Measurements from ENCODE around the gene GRM8. TPM values are rescaled to one million over a fixed set of nuclear protein-coding genes. Genes with fewer than 3 reads are reported as not detected.

Gene GRM8
- total RNA-seq, 1 experiment from 2014 or later: not detected

DNA sequence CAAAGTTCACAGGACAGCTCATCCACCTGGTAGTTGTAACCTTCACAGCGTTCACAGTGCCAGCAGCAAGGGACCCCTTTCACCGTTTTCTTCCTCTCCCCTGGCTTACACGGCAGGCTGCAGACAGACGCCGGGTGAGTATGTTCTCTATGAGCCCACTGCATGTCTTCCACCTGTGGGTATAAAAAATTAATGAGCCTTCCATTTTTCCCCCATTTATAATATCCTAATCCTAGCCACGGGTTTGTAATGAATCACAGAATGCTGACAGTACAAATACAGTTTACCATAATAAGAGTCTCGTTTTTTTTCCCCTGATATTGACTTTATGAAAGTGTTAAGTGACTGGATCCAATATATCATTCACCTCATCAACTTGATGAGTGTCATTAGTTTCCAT, 719.0 kb downstream of the GRM8 start:
- DNase-seq (ENCODE audit: low read depth): no peak

DNA sequence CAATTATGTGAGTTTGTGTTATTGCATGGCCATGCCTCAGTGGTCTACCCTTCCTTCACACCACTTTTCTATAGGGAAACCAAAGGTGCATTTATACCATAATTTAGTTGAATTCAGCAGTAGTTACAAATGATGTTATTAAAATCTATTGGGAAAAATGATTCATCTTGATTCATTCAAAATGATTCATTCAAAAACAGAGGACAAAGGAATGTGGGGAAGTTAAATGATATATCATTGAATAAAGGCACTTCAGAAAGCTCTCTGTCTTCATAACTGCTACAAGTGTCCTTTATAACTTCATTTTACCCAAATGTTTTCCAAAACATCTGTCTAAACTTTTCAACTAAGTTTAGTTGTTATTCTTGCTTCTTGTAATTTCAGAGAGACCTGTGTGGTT, 722.9 kb downstream of the GRM8 start:
- DNase-seq (ENCODE audit: low read depth): no peak

DNA sequence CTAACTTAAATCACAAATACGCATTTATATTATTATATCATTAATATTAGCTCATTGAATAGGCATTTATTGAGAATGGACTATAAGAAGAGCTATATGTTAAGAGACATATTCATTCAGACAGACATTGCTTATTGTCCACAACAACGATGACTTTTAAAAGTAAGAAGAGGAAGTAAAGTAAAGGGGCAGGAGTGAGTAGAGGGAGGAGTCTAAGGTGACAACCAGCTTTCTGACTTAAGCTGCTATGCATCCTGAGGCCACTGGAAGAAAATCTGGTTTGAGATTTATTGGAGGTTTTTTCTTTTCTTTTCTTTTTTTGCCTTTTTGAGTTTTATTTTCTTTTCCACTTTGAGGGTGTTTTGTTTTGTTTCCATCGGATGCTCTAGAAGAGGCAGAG, 723.5 kb downstream of the GRM8 start:
- no peak for DNase-seq (ENCODE audit: low read depth)

DNA sequence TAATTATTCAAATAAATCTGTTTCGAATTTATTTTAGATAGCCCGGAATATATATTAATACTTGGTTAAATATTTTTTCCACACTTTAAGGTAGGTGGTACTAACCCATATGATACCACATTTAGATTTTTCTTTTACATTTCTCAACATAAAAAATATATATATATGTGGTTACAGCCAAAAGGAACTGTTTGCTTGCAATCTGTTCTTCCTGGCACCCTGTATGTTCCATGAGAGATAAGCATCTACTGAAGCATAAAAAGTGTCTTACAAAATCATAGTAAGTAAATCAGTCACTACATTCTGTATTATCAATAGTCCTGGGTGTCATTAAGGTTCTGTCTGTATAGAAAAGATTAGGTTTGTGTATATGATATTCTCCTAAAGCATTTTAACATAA, 726.8 kb downstream of the GRM8 start:
- no peak for DNase-seq (ENCODE audit: low read depth)

DNA sequence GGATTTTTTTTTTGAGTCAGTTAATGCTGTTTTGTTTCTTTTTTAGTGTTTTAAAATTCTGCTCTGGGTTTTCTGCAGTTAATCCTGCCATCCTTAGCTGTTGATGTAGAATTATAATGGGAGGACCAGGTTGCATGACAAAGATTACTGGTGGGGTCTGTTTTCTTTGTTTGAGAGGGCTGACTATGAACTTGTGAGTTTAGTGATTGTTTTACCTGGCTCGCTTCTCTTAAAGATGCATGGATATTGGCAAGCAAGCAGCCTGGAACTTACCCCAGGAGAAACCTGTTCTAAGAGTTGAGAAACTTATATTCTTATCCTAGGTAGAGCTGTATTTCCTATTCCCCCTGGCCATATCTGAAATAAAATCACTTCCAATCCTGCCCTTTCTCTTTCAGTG, 727.8 kb downstream of the GRM8 start:
- DNase-seq (ENCODE audit: low read depth): no peak

DNA sequence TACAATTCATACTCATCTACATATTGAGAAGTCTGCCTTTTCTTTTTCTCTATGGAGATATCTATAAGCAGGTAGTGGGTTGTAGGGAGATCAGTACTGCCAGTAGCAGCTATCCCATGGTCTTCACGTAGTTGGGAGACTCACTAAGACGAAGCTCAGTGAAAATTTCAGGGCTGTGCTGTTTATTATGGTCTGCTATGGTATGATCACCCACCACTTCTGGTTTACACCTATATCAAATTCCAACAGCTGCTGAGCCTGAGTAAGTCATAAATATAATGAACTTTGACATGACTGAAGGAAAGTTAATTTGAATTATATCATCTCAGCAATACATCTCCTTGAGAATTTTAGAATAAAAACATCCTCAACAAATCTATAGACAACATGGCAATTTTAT, 741.7 kb downstream of the GRM8 start:
- DNase-seq (ENCODE audit: low read depth): no peak

DNA sequence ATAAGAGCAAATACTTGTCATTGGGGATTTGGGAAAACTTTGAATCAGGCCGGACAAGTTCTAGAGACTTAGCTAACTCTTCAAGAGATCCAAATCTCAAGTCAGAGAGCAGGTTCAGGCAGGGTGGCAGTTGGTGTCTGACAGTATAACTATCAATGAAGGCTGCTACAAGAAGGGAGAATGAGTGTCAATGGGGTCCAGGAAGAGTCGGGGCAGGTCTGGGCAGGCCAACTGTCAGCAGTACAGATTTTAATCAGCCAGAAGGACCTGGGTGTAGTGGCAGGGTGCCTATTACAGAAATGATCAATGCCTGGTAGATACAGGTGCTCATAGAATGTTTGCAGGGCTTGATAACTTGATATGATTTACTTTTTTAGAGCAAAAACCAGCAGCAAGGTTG, 751.1 kb downstream of the GRM8 start:
- DNase-seq (ENCODE audit: low read depth): no peak

DNA sequence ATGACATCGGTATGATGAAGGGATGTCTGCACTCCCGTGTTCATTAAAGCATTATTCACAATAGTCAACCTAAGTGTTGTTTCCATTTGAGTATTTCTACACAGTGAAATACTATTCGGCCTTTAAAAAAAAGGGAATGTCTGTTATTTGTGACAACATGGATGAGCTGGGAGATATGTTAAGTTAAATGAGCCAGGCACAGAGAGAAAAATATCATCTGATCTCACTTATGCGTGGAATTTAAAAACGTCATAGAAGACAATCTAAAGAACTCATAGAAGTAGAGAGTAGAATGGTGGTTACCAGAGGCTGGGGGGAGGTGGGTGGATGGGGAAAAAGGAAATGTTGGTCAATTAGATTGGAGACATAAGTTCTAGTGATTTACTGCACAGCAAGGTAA, 753.3 kb downstream of the GRM8 start:
- no peak for DNase-seq (ENCODE audit: low read depth)

DNA sequence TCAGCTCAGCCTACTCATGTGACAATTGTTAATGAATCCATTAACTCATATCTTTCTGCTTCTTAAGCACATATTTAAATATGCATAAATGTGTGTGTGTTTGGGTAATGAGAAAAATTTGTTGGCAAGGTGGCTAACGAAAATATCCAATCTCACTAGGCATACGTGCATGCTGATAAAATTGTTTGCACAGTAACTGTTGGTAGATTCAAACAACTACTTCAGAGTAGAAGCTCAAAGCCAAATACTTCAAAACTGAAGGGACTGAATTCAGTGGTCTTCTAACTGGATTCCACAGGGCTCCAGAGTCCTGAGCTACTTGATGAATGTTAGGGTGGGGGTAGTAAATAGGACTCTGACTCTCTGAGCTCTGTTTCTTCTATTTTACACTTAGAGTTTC, 757.0 kb downstream of the GRM8 start:
- DNase-seq (ENCODE audit: low read depth): no peak

DNA sequence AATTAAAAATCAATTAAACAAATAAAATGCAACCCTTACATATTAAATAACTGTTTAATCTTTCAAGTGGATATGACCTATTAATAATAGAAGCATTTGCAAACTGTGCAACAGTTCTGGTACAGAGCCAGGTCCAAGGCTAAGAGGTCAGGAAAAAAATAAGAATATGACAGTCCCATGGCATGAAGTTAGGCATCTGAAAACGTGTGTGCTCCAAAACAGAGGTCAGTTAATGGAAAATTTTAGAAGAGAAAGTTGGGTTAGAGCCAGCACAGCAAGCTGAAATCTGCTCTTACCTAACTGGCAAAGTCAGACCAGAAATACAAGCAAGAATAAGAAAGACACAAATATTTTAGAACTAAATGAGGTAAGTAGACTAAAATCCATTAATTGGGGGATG, 757.7 kb downstream of the GRM8 start:
- DNase-seq (ENCODE audit: low read depth): no peak

DNA sequence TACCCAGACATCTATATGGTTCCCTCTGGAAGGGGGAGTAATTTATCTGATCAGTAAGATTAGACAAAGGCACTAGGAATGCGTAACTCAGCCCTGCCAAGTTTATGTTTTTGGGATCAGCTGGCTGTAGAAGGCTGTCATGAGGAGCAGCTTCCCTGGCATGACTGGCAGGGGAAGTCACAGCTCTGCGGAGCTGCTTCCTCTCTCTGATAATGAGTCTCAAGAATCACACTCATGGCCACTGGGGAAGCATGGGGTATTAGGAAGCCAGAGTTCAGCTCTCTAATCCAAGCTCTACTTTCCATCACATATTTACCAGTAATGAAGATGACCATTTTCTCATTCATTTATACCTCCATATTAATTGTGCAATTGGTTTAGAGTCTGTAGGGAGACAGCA, 758.9 kb downstream of the GRM8 start:
- no peak for DNase-seq (ENCODE audit: low read depth)

DNA sequence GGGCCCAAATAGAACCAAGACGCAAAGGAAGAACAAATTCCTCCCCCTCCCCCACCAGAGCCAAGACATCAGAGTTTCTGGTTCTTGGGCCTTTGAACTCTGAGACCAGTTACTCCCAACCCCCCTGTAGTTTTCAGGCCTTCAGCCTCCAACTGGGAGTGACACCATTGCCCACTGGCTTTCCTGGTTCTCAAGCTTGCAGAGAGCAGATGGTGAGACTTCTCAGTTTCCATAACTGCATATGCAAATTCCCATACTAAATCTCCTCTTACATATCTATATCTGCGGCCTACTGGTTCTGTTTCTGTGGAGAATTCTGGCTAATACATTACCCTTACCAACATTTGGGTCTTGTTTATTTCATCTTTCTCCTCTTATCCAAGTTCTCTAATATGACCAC, 762.9 kb downstream of the GRM8 start:
- no peak for DNase-seq (ENCODE audit: low read depth)

DNA sequence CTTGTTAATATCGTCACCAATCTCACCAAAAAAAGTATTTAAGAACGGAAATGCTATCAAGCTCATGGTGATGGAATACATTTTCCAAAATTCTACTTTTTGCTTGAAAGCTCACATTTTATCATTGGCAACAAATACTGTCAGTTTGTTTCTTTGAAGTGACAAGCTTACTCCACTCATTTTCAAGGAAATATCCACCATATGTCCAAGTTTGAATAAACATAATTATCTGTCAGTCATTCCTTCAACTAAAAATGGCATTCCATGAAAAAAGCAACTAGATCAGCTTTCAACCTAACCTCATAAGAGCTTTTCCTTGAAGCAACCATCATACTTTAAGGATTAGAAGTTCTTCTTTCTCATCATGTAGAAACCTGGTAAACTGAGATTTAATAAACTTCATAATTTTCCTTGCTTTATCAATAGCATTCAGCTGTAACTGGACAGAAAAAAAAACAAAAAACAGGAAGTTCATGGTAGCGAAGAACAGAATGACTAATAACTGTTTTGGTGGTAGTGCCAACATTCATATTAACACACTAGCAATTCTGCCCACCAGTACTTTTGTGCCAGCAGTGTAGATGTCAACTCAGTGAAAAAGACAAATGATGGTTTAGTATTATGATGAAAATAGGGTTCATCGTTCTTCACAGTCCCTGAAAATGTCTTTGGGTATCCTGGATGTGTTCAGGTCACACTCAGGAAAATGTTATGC, 764.9 kb downstream of the GRM8 start:
- DNase-seq (ENCODE audit: low read depth): no peak

DNA sequence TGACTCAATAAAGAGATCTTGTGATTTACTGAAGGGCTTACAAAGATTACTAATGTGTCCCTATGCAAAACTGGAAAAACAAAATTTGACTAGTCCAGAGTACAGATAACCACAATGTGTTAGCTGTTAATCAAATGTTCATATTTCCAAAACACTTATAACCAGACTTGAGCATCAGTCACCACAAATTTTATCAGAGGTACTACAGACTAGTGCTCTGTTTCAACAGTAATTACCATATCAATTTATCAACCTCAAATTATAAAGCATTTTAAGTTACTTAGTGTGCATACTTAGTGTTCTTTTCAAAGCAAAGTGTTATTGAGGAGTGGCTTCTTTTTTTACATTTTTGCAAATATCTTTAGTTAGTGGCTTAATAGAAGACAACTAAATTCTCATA, 765.9 kb downstream of the GRM8 start:
- no peak for DNase-seq (ENCODE audit: low read depth)

DNA sequence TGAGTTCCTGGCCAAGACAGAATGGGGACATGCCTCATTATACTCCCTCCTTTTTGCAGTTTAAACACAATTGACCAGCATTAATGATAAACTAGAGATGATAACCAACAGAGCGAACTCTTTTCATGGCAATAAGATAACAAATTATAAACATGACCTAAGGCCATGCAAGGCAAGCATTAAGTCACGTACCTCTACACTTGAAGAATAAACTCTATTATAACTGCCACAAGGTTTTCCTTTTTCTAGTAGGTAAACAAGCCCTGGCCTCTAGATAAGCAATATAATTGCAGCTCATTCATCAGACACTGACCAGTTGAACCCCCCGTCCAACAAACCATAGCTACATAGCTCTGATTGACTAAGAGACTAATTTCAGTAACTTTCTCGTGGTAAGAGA, 767.0 kb downstream of the GRM8 start:
- no peak for DNase-seq (ENCODE audit: low read depth)

DNA sequence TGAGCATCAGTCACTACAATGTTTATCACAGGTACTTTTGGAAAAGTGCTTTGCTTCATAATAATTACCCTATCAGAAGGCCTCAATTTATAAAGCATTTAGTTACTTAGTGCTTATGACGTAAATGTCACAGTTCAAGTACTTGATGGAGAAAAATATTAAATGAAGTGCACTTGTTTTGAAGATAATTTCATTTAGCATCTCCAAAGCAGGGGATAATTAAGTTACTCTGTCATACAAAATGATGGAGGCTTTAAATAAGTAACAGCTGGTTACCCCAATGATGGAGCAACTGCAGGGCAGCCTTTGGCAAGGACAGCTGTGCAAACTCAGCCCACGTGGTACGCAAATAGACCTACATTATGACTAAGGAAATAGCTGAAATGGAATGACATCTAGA, 768.8 kb downstream of the GRM8 start:
- DNase-seq (ENCODE audit: low read depth): no peak

DNA sequence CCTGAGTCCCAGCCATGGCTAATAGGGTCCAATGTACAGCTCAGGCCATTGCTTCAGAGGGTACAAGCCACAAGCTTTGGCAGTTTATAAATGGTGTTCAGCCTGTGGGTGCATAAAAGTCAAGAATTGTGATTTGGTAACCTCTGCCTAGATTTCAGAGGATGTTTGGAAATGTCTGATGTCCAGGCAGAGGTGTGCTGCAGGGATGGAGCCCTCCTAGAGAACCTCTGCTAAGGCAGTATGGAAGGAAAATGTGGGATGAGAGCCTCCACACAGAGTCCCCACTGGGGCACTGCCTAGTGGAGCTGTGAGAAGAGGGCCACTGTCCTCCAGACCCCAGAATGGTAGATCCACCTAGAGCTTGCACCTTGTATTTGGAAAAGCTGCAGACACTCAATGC, 779.9 kb downstream of the GRM8 start:
- DNase-seq (ENCODE audit: low read depth): no peak

DNA sequence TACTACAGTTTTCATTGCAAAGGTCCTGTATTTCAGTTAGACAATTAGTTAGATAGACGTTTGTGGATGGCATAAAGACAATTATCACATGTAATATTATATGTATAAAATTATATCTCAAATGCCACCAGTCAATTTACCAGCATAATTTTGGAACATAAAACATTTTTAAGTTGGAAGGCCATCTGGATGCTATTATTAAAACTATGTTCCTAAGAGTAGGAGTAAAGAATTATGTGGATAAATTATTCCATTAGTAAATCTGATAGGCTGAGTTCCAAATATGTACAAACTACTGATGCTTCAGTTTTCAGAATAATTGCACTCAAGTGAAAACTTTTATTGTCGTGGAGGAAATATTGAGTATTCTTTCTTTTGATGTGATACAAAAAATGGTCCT, 790.3 kb downstream of the GRM8 start:
- no peak for DNase-seq (ENCODE audit: low read depth)

DNA sequence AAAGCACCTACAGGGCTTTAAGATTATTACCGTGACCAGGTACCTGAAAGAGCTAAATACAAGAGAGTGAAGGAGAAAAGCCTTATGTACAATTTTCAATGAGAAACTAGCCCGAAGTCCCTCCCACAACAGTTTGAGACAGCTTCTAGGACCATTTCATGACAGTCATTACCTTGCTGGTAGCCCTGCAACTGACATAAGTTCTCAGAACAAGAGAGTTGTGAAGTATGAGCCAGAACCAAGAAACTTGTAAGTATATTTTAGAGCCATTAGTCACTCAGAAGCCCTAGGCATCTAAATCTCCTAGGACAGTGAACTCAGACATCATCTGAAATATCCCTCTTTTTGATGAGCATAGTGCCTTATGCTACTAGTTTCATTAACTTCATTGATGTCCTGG, 792.1 kb downstream of the GRM8 start:
- no peak for DNase-seq (ENCODE audit: low read depth)

DNA sequence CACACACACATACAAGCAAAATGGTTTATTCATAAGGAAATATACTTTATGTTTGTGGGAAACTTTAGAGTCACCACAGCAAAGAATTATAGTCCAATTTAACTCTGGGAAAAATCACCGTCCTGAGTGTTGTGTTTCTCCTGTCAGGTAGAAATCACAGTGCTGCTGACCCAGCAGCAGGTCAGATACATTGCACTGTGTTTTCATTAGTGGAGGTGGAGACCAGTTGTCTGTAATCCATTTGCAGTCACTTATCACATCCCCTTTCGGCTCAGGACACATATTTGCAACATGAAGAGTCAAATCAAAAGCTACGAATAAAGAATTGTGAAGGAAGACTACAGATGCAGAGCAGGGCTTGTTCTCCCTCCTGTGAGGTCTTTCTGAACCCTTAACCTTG, 799.6 kb downstream of the GRM8 start:
- no peak for DNase-seq (ENCODE audit: low read depth)

DNA sequence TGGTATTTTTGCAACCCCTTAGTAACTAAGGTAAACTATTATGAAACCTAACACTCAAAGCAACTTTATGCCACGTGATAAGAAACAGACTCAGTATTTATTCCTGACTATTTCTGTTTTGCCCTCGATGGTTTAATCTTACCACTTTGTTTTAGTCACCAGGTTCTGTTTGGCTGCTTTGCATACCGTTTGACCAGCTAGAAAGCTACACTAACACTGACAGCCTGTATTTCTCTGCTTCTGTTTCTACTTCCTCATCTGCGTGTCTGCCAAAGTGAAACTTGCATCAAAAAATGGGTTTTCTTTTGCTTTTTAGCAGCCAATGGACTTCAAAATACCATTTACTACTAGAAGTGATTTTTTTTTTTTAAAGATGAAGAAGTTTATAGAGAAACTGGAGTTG, 802.5 kb downstream of the GRM8 start:
- no peak for DNase-seq (ENCODE audit: low read depth)

DNA sequence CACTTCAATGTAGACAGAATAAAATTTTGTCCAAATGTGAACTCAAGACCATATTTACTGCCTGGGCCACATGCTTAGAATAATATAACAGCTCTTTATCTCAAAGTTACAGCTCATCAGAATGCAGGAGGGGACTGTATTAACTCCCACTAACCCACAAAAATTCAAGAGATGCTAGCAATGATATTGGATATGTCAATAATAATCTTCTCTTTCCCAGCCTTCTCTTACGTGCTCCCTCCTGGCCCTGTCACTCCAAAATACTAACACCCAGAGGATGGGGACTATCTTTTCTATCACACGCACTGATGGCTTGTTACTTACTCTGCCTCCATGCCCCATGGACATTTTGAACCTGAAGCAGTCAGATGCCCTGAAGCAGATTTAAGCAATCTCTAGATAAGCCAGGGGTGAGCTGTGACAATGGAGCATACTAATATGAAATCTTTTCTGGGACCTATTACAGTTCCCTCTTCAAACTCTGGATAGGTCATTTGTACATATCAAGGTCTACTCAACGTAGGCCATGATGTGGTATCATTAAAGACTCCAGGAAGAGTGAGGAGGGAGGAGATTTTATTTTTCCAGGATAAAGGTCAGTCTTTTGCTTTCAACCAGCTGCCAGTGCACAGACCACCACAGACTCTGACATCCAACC, 803.0 kb downstream of the GRM8 start:
- DNase-seq (ENCODE audit: low read depth): no peak

DNA sequence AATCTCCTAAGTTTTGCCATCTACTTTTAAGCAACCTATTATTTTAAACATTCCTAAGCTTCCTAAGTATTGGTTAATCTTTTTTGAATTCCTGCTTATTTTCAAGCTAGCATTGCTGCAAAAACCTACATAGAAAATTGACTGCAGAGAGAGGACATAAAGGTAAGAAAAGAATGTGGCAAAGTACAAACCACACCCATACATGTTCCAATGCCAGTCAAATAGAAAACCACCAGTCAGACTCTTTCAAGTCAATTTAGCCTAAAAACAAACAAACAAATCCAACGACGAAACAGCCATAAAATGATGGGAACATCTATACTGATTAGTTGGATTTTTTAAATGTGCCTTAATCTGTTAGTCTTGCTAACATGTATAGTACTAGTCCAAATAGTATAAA, 804.8 kb downstream of the GRM8 start:
- DNase-seq (ENCODE audit: low read depth): no peak

DNA sequence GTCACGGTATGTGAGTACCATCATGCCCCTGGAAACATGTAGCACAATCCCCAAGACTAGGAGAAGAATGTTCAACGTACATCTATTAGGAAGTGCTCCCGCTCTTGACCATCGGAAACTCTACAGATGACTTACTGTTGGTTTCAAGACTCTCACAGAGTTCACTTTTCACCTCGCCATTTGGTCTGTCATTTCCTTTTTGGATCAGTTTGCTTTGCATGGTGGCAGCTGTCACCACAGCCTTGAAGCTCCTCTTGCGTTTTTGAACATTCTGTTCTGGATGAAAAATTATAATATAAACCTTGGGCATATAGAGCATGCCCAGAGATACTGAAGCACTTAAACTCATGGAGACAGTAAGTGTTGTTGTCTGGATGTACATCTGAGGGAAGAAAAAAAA, 806.8 kb downstream of the GRM8 start:
- DNase-seq (ENCODE audit: low read depth): no peak
